Measurements from ENCODE around the gene TIAM2. TPM values are rescaled to one million over a fixed set of nuclear protein-coding genes. Genes with fewer than 3 reads are reported as not detected.

The TIAM2 gene
- total and polyA plus RNA-seq, 9 of the 15 experiments (the other 6 are each of a cell fraction or from before 2014, with no cell fraction given) = 0.73 to 6.5 (median 4.3) TPM

- Histone ChIP-seq H3K27me3 (ENCODE audit: control insufficient read depth in 2 of 2, insufficient read depth in 2 of 2, low read length in 2 of 2) (peaks cover 54 to 59% of the 10 kb centered on the region in 2 experiments), H3K4me2 (ENCODE audit: insufficient read depth, low read length) (no peak overlapping the region), H3K9me3 (replicated peaks; ENCODE audit: control insufficient read depth, insufficient read depth, low read depth, low read length) (no peaks in the 10 kb centered on the region), H2AFZ (ENCODE audit: low read depth, low read length) (no peak overlapping the region), H4K20me1 (replicated peaks; ENCODE audit: control insufficient read depth, insufficient read depth, low read length) (no peaks in the 10 kb centered on the region), H3K36me3 (ENCODE audit: control insufficient read depth, insufficient read depth, low read length) (no peaks in the 10 kb centered on the region), H3K79me2 (ENCODE audit: control insufficient read depth, insufficient read depth, low read length) (no peaks in the 10 kb centered on the region), H3K4me3 (no peak overlapping the region), H3K9ac (ENCODE audit: insufficient read depth in 1 of 2, low read depth in 2 of 2, low read length in 2 of 2) (no peak overlapping the region), H3K27ac (ENCODE audit: extremely low read depth, low read depth, low read length) (no peak overlapping the region), H3K4me1 (replicated peaks in 1 of 2; ENCODE audit: control insufficient read depth in 2 of 2, insufficient read depth in 2 of 2, low read length in 2 of 2) (no peaks in the 10 kb centered on the region), H3K9me1 (ENCODE audit: control insufficient read depth, insufficient read depth, low read length) (no peaks in the 10 kb centered on the region)
- no peak for ATAC-seq
- no peak for DNase-seq (ENCODE audit: extremely low read depth in 1 of 4, low spot score in 3 of 4)
- intact Hi-C loops (cut with micrococcal nuclease) = no loop called here
- 0% methylated on average over 4 of the region's 4 CpGs for WGBS (ENCODE audit: insufficient coverage, low coverage, missing lambda C conversion rate)
- TF ChIP-seq ZNF696 (CRISPR knock-in tag; conservative IDR thresholded peaks at IDR 0.05) = no peak
- no peak for TF ChIP-seq SMARCE1 (IDR thresholded peaks at IDR 0.05)
- no peak for TF ChIP-seq MBD2 (IDR thresholded peaks at IDR 0.05; ENCODE audit: borderline replicate concordance, low read depth)
- no peak for TF ChIP-seq ZNF639 (CRISPR knock-in tag; conservative IDR thresholded peaks at IDR 0.05 in 1 of 2, IDR thresholded peaks at IDR 0.05 in 1 of 2)
- no peak for TF ChIP-seq CHCHD3 (CRISPR knock-in tag; IDR thresholded peaks at IDR 0.05)
- ChIA-PET POLR2A (interaction anchor here (0.8 to 2.1 kb wide), 3 partner anchors 13 to 93 kb away, joined by 3 to 9 read pairs (median 4); no protein-coding TSS in a partner anchor), CTCF (ENCODE audit: low intra/inter-chr PET ratio) (no interaction called here)
- FAIRE-seq = peak; percentile 72
- BruUV-seq (replicated peaks) = no TSS peak
- in situ Hi-C loops (cut with MboI) = no loop called here
Observed at GRCh38 chr6:155222506-155222905, 227.4 kb downstream of the TIAM2 start.

All from K562 (cell line).